KOPT-K1 (cell line): ENCODE results near the gene PIM1.
A peak's percentile ranks its signal among the peaks of the same experiment; 100 is the strongest.
"Not testable (repeated sequence)": the region's sequence is repeated elsewhere in the genome, so short reads cannot be mapped to it uniquely, and the experiment has no call there.

Experiments
- H3K27ac ChIP-seq: fragments of 200-600 bp; sonication (generic); 2 replicates; pipeline ENCODE4 v1.5.1; 2016; ENCODE audit warnings: antibody characterized with exemption, mild to moderate bottlenecking, low read depth, low read length; ENCODE audit not compliant: poor library complexity, severe bottlenecking
- H3K36me3 ChIP-seq: fragments of 200-600 bp; sonication (generic); 2 replicates; pipeline ENCODE4 v1.5.1; 2017; ENCODE audit warnings: antibody characterized with exemption, mild to moderate bottlenecking, low read length, moderate library complexity; ENCODE audit not compliant: insufficient read depth
- H3K9me3 ChIP-seq: fragments of 200-600 bp; sonication (generic); 2 replicates; pipeline ENCODE4 v1.5.1; 2017; ENCODE audit warnings: antibody characterized with exemption, low read length, mild to moderate bottlenecking; ENCODE audit not compliant: insufficient read depth, poor library complexity, severe bottlenecking

The PIM1 gene

DNA sequence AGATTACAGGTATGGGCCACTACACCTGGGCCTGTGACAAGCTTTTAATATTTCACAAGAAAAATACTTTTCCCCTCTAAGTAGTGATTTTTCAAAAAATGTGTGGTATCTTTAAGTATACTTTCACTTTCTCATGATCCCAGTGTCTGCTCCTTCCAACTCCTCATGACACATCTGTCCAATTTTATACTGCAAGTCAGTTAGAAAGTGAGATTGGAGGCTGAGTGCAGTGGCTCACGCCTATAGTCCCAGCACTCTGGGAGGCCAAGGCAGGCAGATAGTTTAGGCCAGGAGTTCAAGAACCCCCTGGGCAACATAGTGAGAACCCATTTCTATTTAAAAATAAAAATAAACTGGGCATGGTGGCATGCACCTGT is 20.2 kb downstream of the PIM1 start:
- H3K27ac ChIP-seq, result peak overlapping the region; percentile 67
- H3K36me3 ChIP-seq, result no peaks in the 10 kb centered on the region
- no peaks in the 10 kb centered on the region for H3K9me3 ChIP-seq

DNA sequence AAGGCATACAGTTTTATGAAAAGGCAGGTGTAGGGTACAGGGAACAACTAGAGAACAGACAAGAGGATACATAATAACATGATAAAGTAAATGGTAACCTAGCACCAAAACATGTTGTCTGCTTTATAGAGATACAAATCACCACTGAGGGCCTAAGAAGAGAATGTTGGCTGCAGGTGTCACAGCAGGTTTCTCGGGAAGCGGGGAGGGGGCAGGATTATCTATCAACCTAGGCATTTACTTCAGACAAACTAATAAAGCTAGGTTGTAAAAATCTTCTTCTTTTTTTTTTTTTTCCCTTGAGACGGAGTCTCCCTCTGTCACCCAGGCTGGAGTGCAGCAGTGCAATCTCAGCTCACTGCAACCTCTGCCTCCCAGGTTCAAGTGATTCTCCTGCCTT is 22.7 kb downstream of the PIM1 start:
- Histone ChIP-seq H3K27ac (peak overlapping the region; percentile 67), H3K36me3 (no peaks in the 10 kb centered on the region)

DNA sequence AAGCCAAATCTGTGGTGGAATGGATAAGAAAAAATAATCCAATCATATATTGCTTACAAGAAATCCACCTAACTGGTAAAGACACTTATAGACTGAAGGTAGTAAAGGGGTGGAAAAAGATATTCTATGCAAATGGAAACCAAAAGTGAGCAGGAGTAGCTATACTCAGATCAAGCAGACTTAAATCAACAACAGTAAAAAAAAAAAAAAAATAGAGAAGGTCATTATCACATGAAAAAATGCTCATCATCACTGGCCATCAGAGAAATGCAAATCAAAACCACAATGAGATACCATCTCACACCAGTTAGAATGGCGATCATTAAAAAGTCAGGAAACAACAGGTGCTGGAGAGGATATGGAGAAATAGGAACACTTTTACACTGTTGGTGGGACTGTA is 24.9 kb downstream of the PIM1 start:
- not testable (repeated sequence) for H3K9me3 ChIP-seq, H3K36me3 ChIP-seq
- peak overlapping the region; percentile 67 for H3K27ac ChIP-seq

More for the DNA sequence above, 22.7 kb downstream of the PIM1 start:
- H3K9me3 ChIP-seq, result no peaks in the 10 kb centered on the region

DNA sequence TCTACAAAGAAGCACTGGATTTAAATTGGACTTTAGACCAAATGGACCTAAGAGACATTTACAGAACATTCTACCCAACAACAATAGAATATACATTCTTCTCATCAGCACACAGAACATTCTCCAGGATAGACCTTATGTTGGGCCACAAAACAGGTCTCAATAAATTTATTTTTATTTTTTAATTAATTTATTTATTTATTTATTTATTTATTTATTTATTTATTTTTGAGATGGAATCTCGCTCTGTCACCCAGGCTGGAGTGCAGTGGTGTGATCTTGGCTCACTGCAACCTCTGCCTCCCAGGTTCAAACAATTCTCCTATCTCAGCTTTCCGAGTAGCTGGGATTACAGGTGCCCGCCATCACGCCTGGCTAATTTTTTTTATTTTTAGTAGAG is 26.5 kb downstream of the PIM1 start:
- H3K9me3 ChIP-seq, H3K36me3 ChIP-seq, H3K27ac ChIP-seq: not testable (repeated sequence)

DNA sequence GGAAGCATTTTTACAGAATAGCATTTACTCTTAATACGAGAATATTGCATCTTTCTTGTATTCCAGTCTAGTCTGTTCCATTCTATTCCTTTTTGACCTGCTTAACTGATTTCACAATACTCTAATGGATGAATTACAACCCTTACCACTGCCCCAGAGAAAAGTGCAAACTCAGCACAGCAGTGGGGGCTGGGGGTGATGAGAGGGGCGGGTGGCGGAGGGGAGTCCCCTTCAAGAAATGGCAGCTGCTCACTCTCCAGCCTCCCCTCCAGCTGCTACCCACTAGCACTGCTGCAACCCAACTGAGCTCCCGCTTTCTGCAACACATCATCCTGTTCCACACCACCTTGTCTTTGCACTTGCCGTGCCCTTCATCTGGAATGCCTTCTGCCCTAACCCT is 30.1 kb downstream of the PIM1 start:
- Histone ChIP-seq H3K36me3 (no peaks in the 10 kb centered on the region), H3K27ac (peak overlapping the region; percentile 29), H3K9me3 (no peaks in the 10 kb centered on the region)

DNA sequence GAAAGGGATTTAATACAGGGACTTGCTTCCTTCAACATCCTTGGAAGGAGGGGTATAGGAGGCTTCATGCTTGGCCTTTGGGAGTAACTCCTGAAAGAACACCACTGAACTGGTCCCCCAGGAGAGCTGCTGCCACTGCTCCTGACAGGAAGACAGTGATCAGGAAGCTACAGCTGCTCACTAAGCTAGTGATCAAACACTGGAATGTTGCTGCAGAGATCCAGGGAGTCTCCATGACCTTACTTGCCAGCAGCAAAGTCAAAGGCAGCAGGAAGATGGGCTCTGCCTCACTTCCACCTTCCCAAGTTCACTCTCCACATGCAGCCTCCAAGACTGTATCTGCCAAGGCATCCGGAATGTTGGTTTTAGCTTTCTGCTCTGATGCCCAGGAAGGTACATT is 31.8 kb downstream of the PIM1 start:
- H3K27ac ChIP-seq, result peak overlapping the region; percentile 85
- no peaks in the 10 kb centered on the region for H3K36me3 ChIP-seq
- no peaks in the 10 kb centered on the region for H3K9me3 ChIP-seq

DNA sequence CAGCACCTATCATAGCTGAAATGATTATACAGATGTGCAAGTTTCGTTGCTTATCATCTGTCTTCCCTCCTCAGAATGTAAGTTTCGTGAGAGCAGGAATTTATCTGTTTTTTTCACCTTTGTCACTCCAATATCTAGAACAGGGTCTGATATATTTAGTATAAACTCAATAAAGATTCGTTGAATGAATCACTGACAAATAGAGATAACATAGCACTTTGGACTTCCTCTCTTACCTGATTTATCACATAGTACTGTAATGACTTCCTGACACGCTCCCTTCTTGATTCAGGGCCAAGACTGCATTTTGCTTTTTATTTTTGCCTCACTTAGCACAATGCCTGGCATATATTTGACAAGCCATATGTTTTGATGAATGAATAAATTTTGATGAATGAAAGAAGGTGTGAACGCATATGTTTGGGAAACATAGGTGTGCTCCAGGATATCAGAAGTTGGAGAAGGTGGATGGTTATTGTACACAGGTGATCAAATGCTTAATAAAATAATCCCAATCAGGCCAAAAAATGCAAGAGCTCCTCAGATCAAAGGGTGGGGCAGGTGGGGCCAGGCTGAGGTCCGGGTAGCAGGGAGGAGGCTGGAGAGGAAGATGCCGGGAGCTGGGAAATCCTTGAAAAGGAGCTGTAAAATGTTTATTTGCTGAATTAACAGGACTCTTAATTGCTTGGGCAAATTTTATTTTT is 33.0 kb downstream of the PIM1 start:
- Histone ChIP-seq H3K27ac (peak overlapping the region; percentile 85), H3K9me3 (no peaks in the 10 kb centered on the region), H3K36me3 (no peaks in the 10 kb centered on the region)

DNA sequence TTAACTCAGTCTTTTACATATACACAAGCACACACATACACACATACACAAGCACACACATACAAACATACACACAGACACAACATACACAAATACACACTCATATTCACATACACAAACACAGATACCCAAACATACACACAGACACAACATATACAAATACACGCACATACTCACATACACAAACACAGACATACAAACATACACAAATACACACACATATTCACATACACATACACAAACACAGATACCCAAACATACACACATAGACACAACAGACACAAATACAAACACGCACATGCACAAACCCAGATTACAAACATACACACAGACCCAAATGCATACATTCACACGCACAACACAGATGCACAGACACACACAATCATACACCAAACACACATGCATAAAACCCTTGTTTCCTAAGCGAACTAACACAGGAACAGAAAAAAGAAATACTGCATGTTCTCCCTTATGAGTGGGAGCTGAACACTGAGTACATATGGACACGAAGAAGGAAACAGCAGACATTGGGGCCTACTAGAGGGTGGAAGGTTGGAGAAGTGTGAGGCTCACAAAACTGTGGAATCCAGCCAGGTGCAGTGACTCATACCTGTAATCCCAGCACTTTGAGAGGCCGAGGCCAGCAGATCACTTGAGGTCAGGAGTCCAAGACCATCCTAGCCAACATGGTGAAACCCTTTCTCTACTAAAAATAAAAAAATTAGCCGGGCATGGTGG is 34.2 kb downstream of the PIM1 start:
- H3K27ac ChIP-seq, result peak overlapping the region; percentile 85
- no peaks in the 10 kb centered on the region for H3K36me3 ChIP-seq
- no peaks in the 10 kb centered on the region for H3K9me3 ChIP-seq

DNA sequence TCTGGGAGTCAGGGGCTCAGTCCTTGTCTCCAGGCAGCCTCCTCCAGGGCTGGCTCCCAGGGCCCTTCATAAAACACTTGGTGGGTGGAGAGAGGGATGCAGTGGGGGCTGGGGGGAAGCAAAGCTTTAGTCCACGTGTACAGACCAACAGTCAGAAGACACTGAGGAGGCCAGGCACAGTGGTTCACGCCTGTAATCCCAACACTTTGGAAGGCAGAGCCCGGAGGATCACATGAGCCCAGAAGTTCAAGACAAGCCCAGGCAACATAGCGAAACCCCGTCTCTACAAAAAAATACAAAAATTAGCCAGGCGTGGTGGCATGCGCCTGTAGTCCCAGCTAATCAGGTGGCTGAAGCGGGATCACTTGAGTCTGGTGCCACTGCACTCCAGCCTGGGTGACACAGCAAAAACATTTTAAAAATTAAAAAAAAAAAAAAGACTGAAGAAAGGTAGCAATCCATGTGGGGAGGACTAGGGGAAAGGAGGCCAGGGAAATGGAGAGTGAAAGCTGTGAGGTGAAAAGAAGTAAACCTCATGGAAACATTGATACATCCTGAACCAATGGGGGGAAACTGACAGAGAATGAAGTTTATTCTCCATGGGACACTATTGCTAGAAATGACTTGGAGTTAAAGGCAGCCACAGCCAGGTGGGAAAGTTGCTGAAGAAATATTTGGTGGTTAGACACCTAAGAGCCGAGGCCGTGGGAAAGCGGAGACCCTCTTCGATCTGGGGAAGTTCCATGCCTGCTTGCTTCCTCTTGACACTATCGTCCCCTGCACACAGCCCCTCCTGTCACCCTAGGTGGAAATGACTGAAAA is 35.4 kb downstream of the PIM1 start:
- peak overlapping the region; percentile 85 for H3K27ac ChIP-seq
- no peaks in the 10 kb centered on the region for H3K36me3 ChIP-seq
- no peaks in the 10 kb centered on the region for H3K9me3 ChIP-seq

DNA sequence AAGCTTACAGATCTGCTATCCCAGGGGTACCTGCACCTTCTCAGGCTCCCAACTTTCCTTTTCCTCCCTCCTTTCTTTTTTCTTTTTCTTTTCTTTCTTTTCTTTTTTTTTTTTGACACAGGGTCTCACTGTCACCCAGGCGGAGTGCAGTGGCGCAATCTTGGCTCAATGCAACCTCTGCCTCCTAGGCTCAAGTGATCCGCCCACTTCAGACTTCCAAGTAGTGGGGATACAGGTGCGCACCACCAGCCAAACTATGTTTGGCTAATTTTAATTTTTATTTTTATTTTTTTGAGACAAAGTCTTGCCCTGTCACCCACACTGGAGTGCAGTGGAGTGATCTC is 36.0 kb downstream of the PIM1 start:
- Histone ChIP-seq H3K36me3 (no peaks in the 10 kb centered on the region), H3K27ac (peak overlapping the region; percentile 85), H3K9me3 (no peaks in the 10 kb centered on the region)

DNA sequence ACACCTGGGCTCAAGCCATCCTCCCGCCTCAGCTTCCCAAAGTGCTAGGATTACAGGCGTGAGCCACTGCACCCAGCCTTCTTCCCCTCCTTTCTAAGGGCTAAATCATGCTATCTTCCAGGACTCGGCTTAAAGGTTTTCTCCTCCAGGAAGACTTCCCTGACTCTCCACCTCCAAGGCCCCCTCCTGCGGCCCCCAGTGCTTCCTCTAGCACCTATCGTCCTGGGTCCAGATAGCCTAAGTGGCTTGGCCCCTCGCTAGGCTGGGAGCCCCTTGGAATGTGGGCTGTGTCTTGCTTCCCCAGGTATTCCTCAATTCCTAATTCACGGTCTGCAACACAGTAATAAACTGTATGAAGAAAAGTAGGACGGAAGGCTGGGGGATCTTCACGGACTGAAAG is 36.7 kb downstream of the PIM1 start:
- no peaks in the 10 kb centered on the region for H3K9me3 ChIP-seq
- H3K36me3 ChIP-seq, result no peaks in the 10 kb centered on the region
- peak overlapping the region; percentile 85 for H3K27ac ChIP-seq

DNA sequence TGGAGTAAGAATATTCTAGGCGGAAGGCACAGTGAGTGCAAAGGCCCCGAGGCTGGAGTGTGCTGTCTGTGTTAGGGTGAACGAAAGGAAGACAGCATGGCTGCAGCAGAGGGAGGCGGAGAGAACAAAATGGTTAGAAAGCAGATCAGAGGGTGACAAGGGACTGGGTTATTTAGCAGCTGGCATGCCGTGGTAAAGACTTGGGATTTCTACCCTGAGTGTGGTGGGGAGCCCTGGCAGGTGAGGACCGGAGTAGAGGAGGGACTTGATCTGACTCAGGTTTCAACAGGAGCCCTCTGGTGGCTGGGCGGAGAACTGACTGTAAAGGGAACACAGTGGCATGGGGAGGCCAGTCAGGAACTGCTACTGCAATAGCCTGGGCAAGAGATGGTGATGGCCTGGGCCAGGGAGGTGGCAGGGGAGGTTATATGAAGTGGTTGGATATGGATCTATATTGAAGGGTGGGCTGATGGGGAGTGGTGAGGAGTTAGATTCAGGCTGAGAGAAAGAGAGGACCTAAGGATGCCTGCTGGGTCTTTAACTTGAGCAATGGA is 38.0 kb downstream of the PIM1 start:
- Histone ChIP-seq H3K36me3 (no peaks in the 10 kb centered on the region), H3K27ac (peak overlapping the region; percentile 85), H3K9me3 (no peaks in the 10 kb centered on the region)

DNA sequence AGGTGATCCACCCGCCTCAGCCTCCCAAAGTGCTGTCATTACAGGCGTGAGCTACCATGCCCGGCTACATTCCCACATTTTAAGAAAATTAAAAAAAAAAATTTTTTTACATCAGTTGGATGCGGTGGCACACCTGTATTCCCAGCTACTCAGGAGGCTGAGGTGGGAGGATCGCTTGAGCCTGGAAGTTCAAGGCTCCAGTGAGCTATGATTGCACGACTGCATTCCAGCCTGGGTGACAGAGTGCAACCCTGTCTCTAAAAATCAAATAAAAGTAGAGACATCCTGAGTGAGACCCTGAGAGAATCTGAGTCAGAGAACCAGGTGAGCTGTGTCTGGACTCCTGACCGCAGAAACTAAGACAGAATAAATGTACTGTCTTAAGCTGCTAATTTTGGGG is 38.8 kb downstream of the PIM1 start:
- Histone ChIP-seq H3K27ac (peak overlapping the region; percentile 85), H3K9me3 (no peaks in the 10 kb centered on the region)

DNA sequence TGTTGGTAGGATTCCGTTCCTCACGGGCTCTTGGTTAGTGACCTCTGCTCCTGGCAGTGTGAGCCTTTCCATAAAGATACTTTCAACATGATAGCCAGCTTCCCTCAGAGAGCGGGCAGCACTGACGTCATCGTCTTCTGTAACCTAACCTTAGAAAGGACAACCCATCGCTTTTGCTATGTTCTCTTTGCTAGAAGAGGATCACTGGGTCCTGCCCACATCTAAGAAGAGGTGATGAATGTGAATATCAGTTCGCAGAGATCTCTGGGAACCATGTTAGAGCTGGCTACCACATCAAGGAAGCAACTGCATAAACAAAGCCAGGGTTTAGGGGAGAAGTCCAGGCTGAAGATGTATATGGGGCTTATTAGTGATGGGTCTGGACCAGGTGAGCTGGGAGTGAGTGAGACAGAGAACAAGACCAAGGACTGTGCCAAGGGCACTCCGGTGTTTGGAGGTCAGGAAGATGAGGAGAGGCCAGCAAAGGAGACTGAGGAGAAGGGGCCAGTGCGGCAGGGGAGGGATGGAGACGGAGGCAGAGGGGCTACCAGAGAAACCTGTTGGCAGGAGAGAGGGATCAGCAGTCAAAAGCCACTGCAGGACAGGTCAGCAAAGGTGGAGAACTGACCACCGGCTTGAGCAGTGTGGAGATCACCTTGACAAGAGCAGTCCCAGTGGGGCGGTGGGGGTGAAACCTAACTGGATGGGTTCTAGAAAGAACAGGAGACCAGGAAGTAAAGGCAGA is 39.7 kb downstream of the PIM1 start:
- H3K27ac ChIP-seq, result peak overlapping the region; percentile 85
- H3K9me3 ChIP-seq, result no peaks in the 10 kb centered on the region
- H3K36me3 ChIP-seq, result no peaks in the 10 kb centered on the region

More for the DNA sequence above, 38.8 kb downstream of the PIM1 start:
- no peaks in the 10 kb centered on the region for H3K36me3 ChIP-seq
